ENCODE data around the gene GMPS. TPM values are rescaled to one million over a fixed set of nuclear protein-coding genes. Genes with fewer than 3 reads are reported as not detected.

GMPS gene
- total RNA-seq, 1 donor from 2014 or later = 279 TPM

DNA sequence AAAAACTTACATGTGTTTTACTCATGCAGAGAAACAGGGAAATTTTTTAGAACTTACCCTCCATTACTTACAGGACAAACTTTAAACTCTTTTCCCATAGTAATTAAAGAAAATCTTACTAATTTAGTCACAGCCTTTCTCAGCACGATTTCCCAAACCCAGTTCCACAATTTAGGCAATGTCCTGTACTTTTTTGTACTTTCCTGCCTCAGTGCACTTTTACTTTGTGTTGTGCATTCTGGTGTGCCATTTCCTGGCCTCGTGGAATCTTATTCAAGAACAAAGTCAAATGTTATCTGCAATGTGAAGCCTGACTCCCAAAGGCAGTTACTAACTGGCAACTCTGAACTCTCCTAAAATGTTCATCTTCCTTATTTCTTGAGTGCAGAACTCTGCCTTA is 18.1 kb upstream of the GMPS start:
- H3K4me3 ChIP-seq = peak overlapping the region; percentile 87
- H2AFZ ChIP-seq (replicated peaks) = no peak overlapping the region
- TF ChIP-seq EZH2phosphoT487 (IDR thresholded peaks at IDR 0.05) (no peak), EZH2 (IDR thresholded peaks at IDR 0.05) (no peak)
- TF ChIP-seq, protein P1, sequence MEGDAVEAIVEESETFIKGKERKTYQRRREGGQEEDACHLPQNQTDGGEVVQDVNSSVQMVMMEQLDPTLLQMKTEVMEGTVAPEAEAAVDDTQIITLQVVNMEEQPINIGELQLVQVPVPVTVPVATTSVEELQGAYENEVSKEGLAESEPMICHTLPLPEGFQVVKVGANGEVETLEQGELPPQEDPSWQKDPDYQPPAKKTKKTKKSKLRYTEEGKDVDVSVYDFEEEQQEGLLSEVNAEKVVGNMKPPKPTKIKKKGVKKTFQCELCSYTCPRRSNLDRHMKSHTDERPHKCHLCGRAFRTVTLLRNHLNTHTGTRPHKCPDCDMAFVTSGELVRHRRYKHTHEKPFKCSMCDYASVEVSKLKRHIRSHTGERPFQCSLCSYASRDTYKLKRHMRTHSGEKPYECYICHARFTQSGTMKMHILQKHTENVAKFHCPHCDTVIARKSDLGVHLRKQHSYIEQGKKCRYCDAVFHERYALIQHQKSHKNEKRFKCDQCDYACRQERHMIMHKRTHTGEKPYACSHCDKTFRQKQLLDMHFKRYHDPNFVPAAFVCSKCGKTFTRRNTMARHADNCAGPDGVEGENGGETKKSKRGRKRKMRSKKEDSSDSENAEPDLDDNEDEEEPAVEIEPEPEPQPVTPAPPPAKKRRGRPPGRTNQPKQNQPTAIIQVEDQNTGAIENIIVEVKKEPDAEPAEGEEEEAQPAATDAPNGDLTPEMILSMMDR (IDR thresholded peaks at IDR 0.05) = no peak
- H3K4me3 Mint-ChIP-seq = peak overlapping the region; percentile 99
- peaks cover 5% of the 10 kb centered on the region for H3K27me3 Mint-ChIP-seq (ENCODE audit: insufficient read depth, low read depth)
- no peak overlapping the region for H3K27ac ChIP-seq
- no peaks in the 10 kb centered on the region for H3K9me3 ChIP-seq (ENCODE audit: low read depth)
- peaks cover 13% of the 10 kb centered on the region for H3F3A ChIP-seq (ENCODE audit: low read depth)
- H3K4me2 ChIP-seq = peak overlapping the region; percentile 96
- no peak overlapping the region for H3K27ac Mint-ChIP-seq
- peaks cover 19% of the 10 kb centered on the region for H3K4me1 ChIP-seq
- H3K4me1 Mint-ChIP-seq = peaks cover 26% of the 10 kb centered on the region
- H3K27me3 ChIP-seq = peaks cover 5% of the 10 kb centered on the region
- H3K36me3 ChIP-seq = no peaks in the 10 kb centered on the region
- H4K20me1 ChIP-seq (ENCODE audit: low read depth) = peaks cover 17% of the 10 kb centered on the region
- DNase-seq (ENCODE audit: low spot score) = no peak
- H3K9ac ChIP-seq = peak overlapping the region; percentile 79
- H3K79me2 ChIP-seq (ENCODE audit: low read depth) = peaks cover 62% of the 10 kb centered on the region
- H3K9me3 Mint-ChIP-seq = peaks cover 3% of the 10 kb centered on the region
- peaks cover 8% of the 10 kb centered on the region for H3K36me3 Mint-ChIP-seq

DNA sequence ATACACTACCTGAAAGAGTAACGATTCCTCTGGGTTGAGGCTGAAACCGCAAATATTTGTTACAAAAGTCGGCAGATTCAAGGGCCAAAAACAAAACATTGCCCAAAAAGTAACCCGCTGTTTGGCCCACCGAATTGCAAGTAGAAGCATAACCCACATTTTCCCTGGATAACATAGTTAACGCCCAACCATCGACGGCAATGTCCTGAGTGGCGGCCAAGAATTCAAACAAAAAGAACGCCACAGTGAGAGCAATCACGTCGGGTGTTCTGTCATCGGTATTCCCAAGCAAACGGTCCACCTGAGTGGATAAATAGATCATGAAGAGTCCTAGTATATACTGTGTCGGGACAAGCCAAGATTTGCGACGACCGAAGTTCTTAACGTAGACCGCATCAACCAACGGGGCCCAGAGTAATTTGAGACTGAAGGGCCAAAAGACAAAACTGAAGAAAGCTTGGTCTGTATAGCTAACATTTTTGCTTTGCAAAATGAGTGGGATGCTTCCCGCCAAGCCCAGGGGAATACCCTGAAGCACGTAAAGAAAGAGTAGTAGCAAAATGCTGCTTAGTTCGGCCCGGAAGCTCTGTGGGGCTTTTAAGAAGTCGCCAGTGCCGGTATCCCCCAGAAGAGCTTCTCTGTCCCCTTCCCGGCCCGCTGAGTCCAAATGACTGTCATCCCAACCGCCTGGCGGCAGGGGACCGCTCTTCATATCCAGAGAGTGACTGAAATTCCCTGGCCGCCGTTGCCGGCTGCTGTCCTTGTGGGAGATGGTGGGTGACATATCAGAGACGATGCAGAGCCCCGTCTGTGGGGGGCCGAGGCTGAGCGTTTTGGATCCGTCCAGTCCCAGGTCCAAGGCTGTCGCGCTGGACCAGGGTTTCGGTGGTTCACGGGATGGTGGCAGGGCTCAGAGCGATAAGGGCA is 17.0 kb upstream of the GMPS start:
- no peak overlapping the region for H3K27ac ChIP-seq
- H2AFZ ChIP-seq (replicated peaks) = peak overlapping the region; percentile 90
- peak overlapping the region; percentile 96 for H3K4me2 ChIP-seq
- no peak for TF ChIP-seq EZH2 (IDR thresholded peaks at IDR 0.05)
- TF ChIP-seq, protein P1 (IDR thresholded peaks at IDR 0.05) = peak; percentile 26
- TF ChIP-seq EZH2phosphoT487 (IDR thresholded peaks at IDR 0.05) = no peak
- peak; percentile 74 for DNase-seq (ENCODE audit: low spot score)
- no peaks in the 10 kb centered on the region for H3K36me3 ChIP-seq
- peaks cover 5% of the 10 kb centered on the region for H3K27me3 ChIP-seq
- H3K27ac Mint-ChIP-seq = peak overlapping the region; percentile 90
- H3K4me3 Mint-ChIP-seq = peak overlapping the region; percentile 99
- H3K4me3 ChIP-seq = peak overlapping the region; percentile 87
- peaks cover 19% of the 10 kb centered on the region for H3K4me1 ChIP-seq
- peaks cover 17% of the 10 kb centered on the region for H4K20me1 ChIP-seq (ENCODE audit: low read depth)
- peaks cover 13% of the 10 kb centered on the region for H3F3A ChIP-seq (ENCODE audit: low read depth)
- H3K9me3 ChIP-seq (ENCODE audit: low read depth) = no peaks in the 10 kb centered on the region
- H3K36me3 Mint-ChIP-seq = peaks cover 3% of the 10 kb centered on the region
- peaks cover 55% of the 10 kb centered on the region for H3K79me2 ChIP-seq (ENCODE audit: low read depth)
- peak overlapping the region; percentile 79 for H3K9ac ChIP-seq
- H3K27me3 Mint-ChIP-seq (ENCODE audit: insufficient read depth, low read depth) = peaks cover 5% of the 10 kb centered on the region
- peaks cover 3% of the 10 kb centered on the region for H3K9me3 Mint-ChIP-seq
- H3K4me1 Mint-ChIP-seq = peaks cover 26% of the 10 kb centered on the region

DNA sequence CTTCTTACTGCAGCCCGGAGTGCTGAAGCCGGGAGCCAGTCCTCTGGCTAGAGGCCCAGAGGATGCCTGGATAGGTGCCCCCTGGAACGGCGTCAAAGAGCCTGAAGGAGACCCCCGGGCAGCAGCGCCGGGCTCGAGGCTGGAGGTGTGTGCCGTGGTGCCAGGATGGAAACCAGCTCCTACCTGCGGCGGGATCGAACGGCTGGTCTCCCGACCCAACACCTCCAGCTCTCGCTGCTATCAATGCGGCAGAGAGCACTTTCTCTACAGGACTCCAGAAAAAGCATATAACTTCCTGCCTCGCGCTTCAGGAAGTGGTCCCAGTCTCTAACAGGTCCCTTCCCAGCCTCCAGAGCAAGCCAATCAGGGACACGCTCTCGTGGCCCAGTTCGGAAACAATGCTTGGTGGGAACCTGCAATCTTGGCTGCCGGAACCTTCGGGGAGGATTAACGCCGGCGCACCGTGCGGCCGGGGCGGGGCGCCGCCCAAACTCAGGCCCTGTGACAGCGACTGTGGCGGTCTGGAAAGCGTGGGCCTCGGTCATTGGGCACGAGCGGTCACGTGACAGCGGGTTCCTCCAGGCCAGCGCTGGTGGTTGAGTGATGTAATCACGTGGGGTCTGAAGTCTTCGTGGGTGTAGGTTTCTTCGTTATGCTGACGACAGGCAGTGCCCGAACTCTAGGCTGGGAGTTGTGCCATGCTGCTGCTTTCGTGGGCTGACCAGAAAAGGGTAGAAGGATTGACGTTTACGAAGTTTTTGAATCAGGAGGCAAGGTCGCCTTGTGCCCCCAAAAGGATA is 16.1 kb upstream of the GMPS start, which contains the start of gene SLC33A1:
Gene SLC33A1, minus strand, starts transcription at position 287 of the 800 bp plus-strand sequence. CDS start 430 bp downstream, outside the sequence.
- H2AFZ ChIP-seq (replicated peaks) = peak within 1 kb of the TSS; percentile 90
- H3K36me3 ChIP-seq = no peaks in the 10 kb centered on the region
- TF ChIP-seq, protein P1 (IDR thresholded peaks at IDR 0.05) = no peak
- TF ChIP-seq EZH2phosphoT487 (IDR thresholded peaks at IDR 0.05) (no peak), EZH2 (IDR thresholded peaks at IDR 0.05) (no peak)
- peaks cover 47% of the 10 kb centered on the region for H3K79me2 ChIP-seq (ENCODE audit: low read depth)
- peak within 1 kb of the TSS; percentile 87 for H3K4me3 ChIP-seq
- peak within 1 kb of the TSS; percentile 0 for H3K27ac ChIP-seq
- H3K27me3 Mint-ChIP-seq (ENCODE audit: insufficient read depth, low read depth) = peaks cover 5% of the 10 kb centered on the region
- peak within 1 kb of the TSS; percentile 96 for H3K4me2 ChIP-seq
- H4K20me1 ChIP-seq (ENCODE audit: low read depth) = peaks cover 17% of the 10 kb centered on the region
- H3K4me3 Mint-ChIP-seq = peak within 1 kb of the TSS; percentile 99
- H3K36me3 Mint-ChIP-seq = peaks cover 3% of the 10 kb centered on the region
- peak; percentile 98 for DNase-seq (ENCODE audit: low spot score)
- peak within 1 kb of the TSS; percentile 99 for H3K27ac Mint-ChIP-seq
- no peaks in the 10 kb centered on the region for H3K9me3 ChIP-seq (ENCODE audit: low read depth)
- H3F3A ChIP-seq (ENCODE audit: low read depth) = peaks cover 13% of the 10 kb centered on the region
- H3K4me1 Mint-ChIP-seq = peaks cover 26% of the 10 kb centered on the region
- H3K9ac ChIP-seq = peak within 1 kb of the TSS; percentile 79
- peaks cover 3% of the 10 kb centered on the region for H3K9me3 Mint-ChIP-seq
- peaks cover 19% of the 10 kb centered on the region for H3K4me1 ChIP-seq
- H3K27me3 ChIP-seq = peaks cover 5% of the 10 kb centered on the region

Data from neural progenitor cell (in vitro differentiated cells).